Esophagus (tissue), 2 donors: ENCODE data around the gene NFATC3. TPM values are rescaled to one million over a fixed set of nuclear protein-coding genes. Genes with fewer than 3 reads are reported as not detected.
A peak's percentile ranks its signal among the peaks of the same experiment; 100 is the strongest.

Experiments used
- H3K27ac ChIP-seq, 2 donors: one replicate each; pipeline ENCODE4 v1.5.1; 2013; ENCODE audit warnings: low read depth in 2 of 2, mild to moderate bottlenecking in 2 of 2, inconsistent platforms in 1 of 2, low read length in 1 of 2, moderate library complexity in 1 of 2
- H3K27me3 ChIP-seq, 2 donors: one replicate each; pipeline ENCODE4 v1.6.1; 2013; ENCODE audit warnings: low read length in 2 of 2, control low read depth in 1 of 2, mild to moderate bottlenecking in 1 of 2; ENCODE audit not compliant: insufficient read depth in 2 of 2, control insufficient read depth in 1 of 2
- H3K36me3 ChIP-seq, 2 donors: one replicate each; pipeline ENCODE4 v1.6.1; 2013; ENCODE audit warnings: low read length in 1 of 2; ENCODE audit not compliant: control insufficient read depth in 2 of 2, insufficient read depth in 2 of 2
- H3K4me1 ChIP-seq, 2 donors: one replicate each; pipeline ENCODE4 v1.6.1; 2013; ENCODE audit warnings: low read length in 1 of 2; ENCODE audit not compliant: control insufficient read depth in 2 of 2, insufficient read depth in 2 of 2
- H3K4me3 ChIP-seq, 2 donors: one replicate each; pipeline ENCODE4 v1.5.1; 2013; ENCODE audit warnings: low read length in 2 of 2, mild to moderate bottlenecking in 2 of 2, low read depth in 1 of 2, moderate library complexity in 1 of 2
- H3K9me3 ChIP-seq, 2 donors: one replicate each; pipeline ENCODE4 v1.6.1; 2013; ENCODE audit warnings: mild to moderate bottlenecking in 2 of 2, low read depth in 1 of 2, low read length in 1 of 2, moderate library complexity in 1 of 2; ENCODE audit not compliant: control insufficient read depth in 2 of 2, insufficient read depth in 1 of 2
- WGBS, 2 donors: extraction: QIAGEN DNeasy Blood & Tissue Kit; methylation state at CpG; one replicate each; pipeline ENCODE4 v1.1.7; 2013; 5-methylcytosine and 5-hydroxymethylcytosine counted together
- polyA plus RNA-seq, 2 donors: library from polyadenylated mRNA; stranded (reverse); fragments of 200-250 nt; gene quantifications; one replicate each; pipeline ENCODE4 v1.2.3, GENCODE V29; 2013
- donor health status: healthy with polysubstance abuse.
- donor health status: Bipolar disorder and iron deficiency.

Gene NFATC3
- polyA plus RNA-seq, 2 donors, result 4.0 to 5.5 TPM

DNA sequence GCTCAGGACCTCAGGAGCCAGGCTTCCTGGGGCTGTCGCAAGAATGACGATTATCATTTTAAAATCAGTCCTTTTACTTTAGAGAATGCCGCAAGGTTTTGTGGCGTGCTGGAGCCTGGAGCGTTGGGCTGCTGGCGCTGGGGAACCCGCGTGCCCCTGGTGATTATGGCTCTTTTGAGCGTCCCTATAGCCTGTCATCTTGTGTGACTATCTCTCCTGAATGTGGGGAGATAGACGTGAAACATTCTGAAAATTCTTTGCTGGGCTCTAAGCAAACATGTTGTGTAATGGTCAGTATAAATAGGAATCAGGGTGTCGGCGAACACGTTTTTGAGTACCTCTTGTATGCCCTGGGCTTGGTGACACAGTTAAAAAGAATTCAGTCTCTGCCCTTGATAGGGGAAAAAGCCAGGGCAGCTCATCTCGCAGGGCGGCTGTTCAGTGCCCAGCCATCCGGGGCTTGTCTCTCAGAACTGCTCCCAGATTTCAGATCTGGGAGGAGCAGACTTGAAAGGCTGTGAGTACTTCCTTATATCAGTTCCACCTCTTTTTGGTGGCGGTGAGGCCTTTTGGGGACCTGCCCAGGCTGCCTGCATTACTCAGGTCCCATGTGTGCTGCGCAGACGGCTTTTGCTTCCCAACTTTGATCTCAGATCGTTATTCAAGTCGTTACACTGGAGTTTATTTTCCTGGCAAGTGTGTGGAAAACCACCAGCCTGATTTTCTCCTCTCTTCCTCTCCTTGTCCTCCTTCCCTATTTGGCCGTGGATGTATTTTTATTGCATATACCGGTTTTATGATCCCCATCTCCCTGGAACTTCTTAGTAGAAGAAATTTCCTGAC is 180.1 kb downstream of the NFATC3 start:
- H3K36me3 ChIP-seq, result peaks cover 0 to 1% of the 10 kb centered on the region in 2 donors
- 4 to 5% methylated on average over 23 of the region's 23 CpGs for WGBS, 2 donors
- H3K4me3 ChIP-seq, result peak overlapping the region; percentile 76 to 87
- H3K27me3 ChIP-seq, result no peaks in the 10 kb centered on the region
- H3K9me3 ChIP-seq, result no peaks in the 10 kb centered on the region
- peak overlapping the region; percentile 94 to 96 for H3K27ac ChIP-seq
- H3K4me1 ChIP-seq, result peaks cover 3 to 5% of the 10 kb centered on the region in 2 donors

DNA sequence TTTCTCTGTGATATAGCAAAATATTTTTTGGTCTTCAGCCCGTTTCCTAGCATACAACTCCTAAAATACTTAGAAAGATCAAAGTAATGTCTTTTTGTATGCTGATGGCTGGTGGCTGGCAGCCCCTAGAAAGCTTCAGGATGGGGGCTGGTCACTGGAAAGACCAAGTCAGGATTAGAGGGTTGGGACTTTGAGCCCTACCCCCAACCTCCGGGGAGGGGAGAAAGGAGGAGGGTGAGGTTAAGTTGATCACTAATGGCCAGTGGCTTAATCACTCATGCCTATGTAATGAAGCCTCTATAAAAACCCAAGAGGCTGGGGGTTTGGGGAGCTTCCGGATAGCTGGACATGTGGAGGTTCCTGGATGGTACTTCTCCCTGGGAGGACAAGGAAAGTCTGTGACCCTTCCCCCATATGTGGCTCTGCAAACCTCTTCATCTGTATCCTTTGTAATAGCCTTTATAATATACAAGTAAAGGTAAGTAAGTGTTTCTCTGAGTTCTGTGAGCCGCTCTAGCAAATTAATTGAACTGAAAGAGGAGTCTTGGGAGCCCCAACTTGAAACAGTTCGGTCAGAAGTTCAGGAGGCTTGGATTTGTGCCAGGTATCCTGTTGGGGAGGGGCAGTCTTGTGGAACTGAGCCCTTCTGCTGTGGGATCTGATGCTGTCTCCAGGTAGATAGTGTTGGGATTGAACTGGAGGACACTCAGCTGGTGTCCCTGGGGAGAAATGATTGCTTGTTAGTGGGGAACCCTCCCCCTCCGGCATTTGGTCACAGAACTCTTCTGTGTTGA is 182.6 kb downstream of the NFATC3 start:
- H3K36me3 ChIP-seq, result no peaks in the 10 kb centered on the region
- H3K27ac ChIP-seq, result no peak overlapping the region
- no peaks in the 10 kb centered on the region for H3K9me3 ChIP-seq
- WGBS, 2 donors, result 66 to 72% methylated on average over 6 of the region's 6 CpGs
- H3K4me1 ChIP-seq, result peaks cover 5% of the 10 kb centered on the region in 2 donors
- H3K4me3 ChIP-seq, result no peak overlapping the region
- H3K27me3 ChIP-seq, result no peaks in the 10 kb centered on the region

GRCh38 chr16:68269793-68270192 is 184.6 kb downstream of the NFATC3 start:
- Histone ChIP-seq H3K36me3 (peaks cover 0 to 4% of the 10 kb centered on the region in 2 donors), H3K27ac (no peak overlapping the region), H3K27me3 (no peaks in the 10 kb centered on the region), H3K4me3 (no peak overlapping the region), H3K9me3 (no peaks in the 10 kb centered on the region), H3K4me1 (peaks cover 3 to 8% of the 10 kb centered on the region in 2 donors)
- 93 to 94% methylated on average over 4 of the region's 4 CpGs for WGBS, 2 donors

- no peak overlapping the region for H3K27ac ChIP-seq
- no peak overlapping the region for H3K4me3 ChIP-seq
- WGBS, 2 donors, result 0 to 6% methylated on average over 1 of the region's 1 CpG
- peaks cover 3 to 8% of the 10 kb centered on the region in 2 donors for H3K4me1 ChIP-seq
- H3K27me3 ChIP-seq, result no peaks in the 10 kb centered on the region
- H3K36me3 ChIP-seq, result peaks cover 0 to 6% of the 10 kb centered on the region in 2 donors
- no peaks in the 10 kb centered on the region for H3K9me3 ChIP-seq
These were observed 185.2 kb downstream of the NFATC3 start for GRCh38 chr16:68270353-68270752.

- Histone ChIP-seq H3K27me3 (no peaks in the 10 kb centered on the region), H3K27ac (no peak overlapping the region), H3K4me1 (peaks cover 3 to 8% of the 10 kb centered on the region in 2 donors), H3K36me3 (peaks cover 0 to 6% of the 10 kb centered on the region in 2 donors), H3K4me3 (no peak overlapping the region), H3K9me3 (no peaks in the 10 kb centered on the region)
- WGBS, 2 donors, result 71 to 91% methylated on average over 4 of the region's 4 CpGs
These were observed 187.5 kb downstream of the NFATC3 start for GRCh38 chr16:68272507-68273209.

DNA sequence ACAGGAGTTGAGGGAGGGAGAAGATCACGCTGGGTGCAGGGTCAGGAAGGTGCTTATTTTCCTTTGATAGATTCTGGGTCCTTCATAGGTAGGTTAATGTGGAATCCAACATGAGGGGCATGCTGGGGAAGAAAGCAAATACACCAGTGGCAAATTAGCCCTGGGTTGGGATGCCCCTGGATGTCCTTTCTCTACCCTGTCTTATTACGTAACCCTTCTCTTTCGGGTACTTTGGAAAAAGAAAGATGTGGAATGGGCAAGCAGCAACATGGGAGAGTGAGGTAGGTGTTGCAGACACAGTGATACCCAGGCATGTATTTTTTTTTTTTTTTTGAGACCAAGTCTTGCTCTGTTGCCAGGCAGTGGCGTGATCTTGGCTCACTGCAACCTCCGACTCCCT is 188.3 kb downstream of the NFATC3 start:
- H3K4me1 ChIP-seq, result peaks cover 3 to 8% of the 10 kb centered on the region in 2 donors
- H3K27ac ChIP-seq, result no peak overlapping the region
- no peaks in the 10 kb centered on the region for H3K27me3 ChIP-seq
- H3K36me3 ChIP-seq, result peaks cover 0 to 6% of the 10 kb centered on the region in 2 donors
- H3K4me3 ChIP-seq, result no peak overlapping the region
- no peaks in the 10 kb centered on the region for H3K9me3 ChIP-seq
- WGBS, 2 donors, result 78 to 79% methylated on average over 5 of the region's 5 CpGs

DNA sequence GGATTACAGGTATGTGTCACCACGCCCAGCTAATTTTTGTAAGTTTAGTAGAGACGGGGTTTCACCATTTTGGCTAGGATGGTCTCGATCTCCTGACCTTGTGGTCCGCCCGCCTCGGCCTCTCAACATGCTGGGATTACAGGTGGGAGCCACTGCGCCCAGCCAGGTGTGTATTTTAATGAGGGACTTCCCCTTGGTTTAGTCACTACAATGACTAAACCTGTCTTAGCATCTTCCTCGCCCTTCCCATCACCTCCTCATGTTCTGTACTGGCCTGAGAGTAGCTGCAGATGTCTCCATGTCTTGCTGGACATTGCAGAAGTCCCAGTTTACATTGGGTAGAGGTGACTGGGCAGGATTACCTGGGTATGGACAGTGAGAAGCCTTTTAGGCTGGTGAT is 188.7 kb downstream of the NFATC3 start:
- WGBS, 2 donors, result 66 to 71% methylated on average over 8 of the region's 8 CpGs
- no peaks in the 10 kb centered on the region for H3K9me3 ChIP-seq
- H3K36me3 ChIP-seq, result peaks cover 0 to 6% of the 10 kb centered on the region in 2 donors
- no peak overlapping the region for H3K27ac ChIP-seq
- H3K4me3 ChIP-seq, result no peak overlapping the region
- peaks cover 3 to 8% of the 10 kb centered on the region in 2 donors for H3K4me1 ChIP-seq
- no peaks in the 10 kb centered on the region for H3K27me3 ChIP-seq

GRCh38 chr16:68274441-68274840 is 189.3 kb downstream of the NFATC3 start:
- WGBS, 2 donors, result 84 to 87% methylated on average over 4 of the region's 4 CpGs
- Histone ChIP-seq H3K9me3 (no peaks in the 10 kb centered on the region), H3K4me3 (no peak overlapping the region), H3K4me1 (peaks cover 3 to 8% of the 10 kb centered on the region in 2 donors), H3K27ac (no peak overlapping the region), H3K27me3 (no peaks in the 10 kb centered on the region), H3K36me3 (peaks cover 0 to 6% of the 10 kb centered on the region in 2 donors)

DNA sequence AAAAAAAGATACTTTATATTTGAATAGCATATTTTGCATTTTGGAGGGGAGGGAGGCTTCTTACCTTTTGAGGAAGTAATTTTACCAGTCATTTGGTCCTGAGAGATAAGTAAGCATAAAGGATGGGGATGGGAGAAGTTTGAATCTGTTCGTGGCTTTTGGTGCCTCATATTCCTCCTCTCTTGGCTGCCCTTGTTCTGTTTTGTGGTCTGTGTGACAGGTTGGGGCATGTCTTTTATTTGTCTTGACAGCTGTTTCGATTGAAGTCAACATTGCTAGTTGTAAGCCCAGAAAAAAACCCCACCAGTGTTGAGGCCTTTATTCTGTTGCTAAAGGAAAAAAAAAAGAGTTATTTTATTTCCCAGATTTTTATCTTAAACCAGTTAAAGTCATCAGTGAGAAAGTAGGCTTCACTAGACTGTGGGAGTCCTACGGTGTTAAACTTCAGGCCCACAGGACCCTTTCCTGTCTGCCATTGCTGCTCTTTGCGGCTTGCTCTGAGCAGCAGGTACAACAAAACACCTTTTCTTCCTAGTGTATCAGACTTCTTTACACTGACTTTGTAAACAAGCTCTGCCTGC is 190.5 kb downstream of the NFATC3 start:
- 30 to 50% methylated on average over 4 of the region's 4 CpGs for WGBS, 2 donors
- peaks cover 0 to 6% of the 10 kb centered on the region in 2 donors for H3K36me3 ChIP-seq
- H3K27me3 ChIP-seq, result no peaks in the 10 kb centered on the region
- H3K4me3 ChIP-seq, result no peak overlapping the region
- H3K27ac ChIP-seq, result peak overlapping the region in 1 of 2 donors; percentile 44
- H3K9me3 ChIP-seq, result no peaks in the 10 kb centered on the region
- H3K4me1 ChIP-seq, result peaks cover 0 to 8% of the 10 kb centered on the region in 2 donors
